SK-N-SH (cell line): ENCODE results near the gene CHCHD3.

Experiments
- CTCF ChIP-seq: fragments of 200-600 bp; sonication (generic); IDR thresholded peaks from 2 replicates; pipeline ENCODE4 v1.6.1; 2017; ENCODE audit warnings: antibody characterized with exemption, mild to moderate bottlenecking, moderate library complexity
- EP300 ChIP-seq, 2 experiments: IDR thresholded peaks; 2 replicates each; pipeline versions ENCODE4 v1.4.0 to v1.6.1; 2012; ENCODE audit warnings: borderline replicate concordance in 1 of 2, low read depth in 1 of 2, low read length in 1 of 2
- EZH2phosphoT487 ChIP-seq: fragments of 200-600 bp; sonication (generic); IDR thresholded peaks from 2 replicates; pipeline ENCODE4 v1.6.1; 2017; ENCODE audit warnings: low read depth, mixed run types, mild to moderate bottlenecking, antibody characterized with exemption, moderate library complexity, borderline replicate concordance
- GATA2 ChIP-seq: sonication (generic); formaldehyde crosslinking; IDR thresholded peaks from 2 replicates; pipeline ENCODE4 v1.5.0; 2020; ENCODE audit warnings: mild to moderate bottlenecking, missing genetic modification reagents
- MXI1 ChIP-seq: IDR thresholded peaks from 2 replicates; pipeline ENCODE4 v1.6.1; 2012; ENCODE audit warnings: mild to moderate bottlenecking, low read depth, low read length, improper control_type of control experiment
- POLR2AphosphoS5 ChIP-seq: IDR thresholded peaks from 2 replicates; pipeline ENCODE4 v1.6.1; 2012; ENCODE audit warnings: low read depth, low read length
- RCOR1 ChIP-seq: fragments of 150-350 bp; IDR thresholded peaks from 2 replicates; pipeline ENCODE4 v1.6.1; 2017; ENCODE audit warnings: antibody characterized with exemption, low read length
- RFX5 ChIP-seq: IDR thresholded peaks from 2 replicates; pipeline ENCODE4 v1.6.1; 2012; ENCODE audit warnings: mild to moderate bottlenecking, improper control_type of control experiment, low read length
- TF ChIP-seq, protein P1 (sequence below): IDR thresholded peaks from 2 replicates; pipeline ENCODE4 v1.4.0; 2012; ENCODE audit warnings: low read depth

GRCh38 chr7:132783824-132784223 is 298.1 kb downstream of the CHCHD3 start:
- peak; percentile 9 to 77; a peak in 2 of 4 replicates for TF ChIP-seq EP300 (IDR thresholded peaks at IDR 0.05; ENCODE audit: borderline replicate concordance in 1 of 2, low read depth in 1 of 2, low read length in 1 of 2)
- no peak for TF ChIP-seq MXI1
- TF ChIP-seq RCOR1 = no peak
- TF ChIP-seq POLR2AphosphoS5 = no peak; the same call in 1 of the 2 replicates
- TF ChIP-seq EZH2phosphoT487 = no peak
- no peak for TF ChIP-seq CTCF
- TF ChIP-seq, protein P1, sequence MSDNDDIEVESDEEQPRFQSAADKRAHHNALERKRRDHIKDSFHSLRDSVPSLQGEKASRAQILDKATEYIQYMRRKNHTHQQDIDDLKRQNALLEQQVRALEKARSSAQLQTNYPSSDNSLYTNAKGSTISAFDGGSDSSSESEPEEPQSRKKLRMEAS = peak; percentile 85
- TF ChIP-seq GATA2 = no peak
- TF ChIP-seq RFX5 = no peak
